T-helper 1 cell treated with Interleukin-12 subunit alpha and Interleukin-12 subunit beta and Interleukin-4 antibody, amounts not matched to agents 30 ng/mL and 1 ng/mL, for 36 hours (primary cell): ENCODE results near the gene MASP2. TPM values are rescaled to one million over a fixed set of nuclear protein-coding genes. Genes with fewer than 3 reads are reported as not detected.
"Not testable (repeated sequence)": the region's sequence is repeated elsewhere in the genome, so short reads cannot be mapped to it uniquely, and the experiment has no call there.

Source experiments
- intact Hi-C: fragments of 100-400 bp; cut with micrococcal nuclease; formaldehyde crosslinking; loops from one replicate; pipeline ENCODE4 v1.15.1; 2024
- total RNA-seq: library from RNA; stranded (reverse); gene quantifications from 2 replicates; pipeline ENCODE4 v1.2.3, GENCODE V29; 2022

Gene MASP2
- total RNA-seq, 1 donor from 2014 or later, result 0.12 TPM

- intact Hi-C loops, result no loop called here
These were observed 11.6 kb upstream of the MASP2 start for GRCh38 chr1:11058595-11059154.

GRCh38 chr1:11058026-11058425, 11.0 kb upstream of the MASP2 start:
- intact Hi-C loops, result no loop called here

- intact Hi-C loops, result no loop called here
These were observed 10.4 kb upstream of the MASP2 start for GRCh38 chr1:11057477-11057876.

- intact Hi-C loops, result no loop called here
These were observed 9.5 kb upstream of the MASP2 start for GRCh38 chr1:11056504-11056903.

- intact Hi-C loops, result no loop called here
These were observed 8.6 kb upstream of the MASP2 start for GRCh38 chr1:11055676-11056075.

GRCh38 chr1:11054666-11055065, 7.6 kb upstream of the MASP2 start:
- intact Hi-C loops, result no loop called here

- intact Hi-C loops, result no loop called here
These were observed 7.1 kb upstream of the MASP2 start for GRCh38 chr1:11054181-11054580.

GRCh38 chr1:11053758-11054137, 6.7 kb upstream of the MASP2 start:
- intact Hi-C loops, result no loop called here

GRCh38 chr1:11052839-11053757, 6.1 kb upstream of the MASP2 start:
- intact Hi-C loops, result no loop called here

- intact Hi-C loops, result no loop called here
These were observed 4.9 kb upstream of the MASP2 start for GRCh38 chr1:11051781-11052511.

- intact Hi-C loops, result not testable (repeated sequence)
These were observed 4.1 kb upstream of the MASP2 start for GRCh38 chr1:11051121-11051520.

- intact Hi-C loops, result no loop called here
These were observed 821 bp downstream of the MASP2 start for GRCh38 chr1:11046270-11046566.

GRCh38 chr1:11045428-11046269, 1.4 kb downstream of the MASP2 start:
- intact Hi-C loops, result no loop called here

- intact Hi-C loops, result no loop called here
These were observed 2.1 kb downstream of the MASP2 start for GRCh38 chr1:11044849-11045427.

- intact Hi-C loops, result no loop called here
These were observed 2.8 kb downstream of the MASP2 start for GRCh38 chr1:11044086-11044848.

- intact Hi-C loops, result no loop called here
These were observed 3.8 kb downstream of the MASP2 start for GRCh38 chr1:11042995-11043874.

GRCh38 chr1:11042065-11042464, 5.0 kb downstream of the MASP2 start:
- intact Hi-C loops, result no loop called here

- intact Hi-C loops, result no loop called here
These were observed 6.0 kb downstream of the MASP2 start for GRCh38 chr1:11041048-11041447.

- intact Hi-C loops, result not testable (repeated sequence)
These were observed 7.0 kb downstream of the MASP2 start for GRCh38 chr1:11040105-11040429.
